Measurements from ENCODE around the gene DOCK4. TPM values are rescaled to one million over a fixed set of nuclear protein-coding genes. Genes with fewer than 3 reads are reported as not detected.

Gene DOCK4
- total RNA-seq, 1 donor from 2014 or later, result 32.2 TPM

DNA sequence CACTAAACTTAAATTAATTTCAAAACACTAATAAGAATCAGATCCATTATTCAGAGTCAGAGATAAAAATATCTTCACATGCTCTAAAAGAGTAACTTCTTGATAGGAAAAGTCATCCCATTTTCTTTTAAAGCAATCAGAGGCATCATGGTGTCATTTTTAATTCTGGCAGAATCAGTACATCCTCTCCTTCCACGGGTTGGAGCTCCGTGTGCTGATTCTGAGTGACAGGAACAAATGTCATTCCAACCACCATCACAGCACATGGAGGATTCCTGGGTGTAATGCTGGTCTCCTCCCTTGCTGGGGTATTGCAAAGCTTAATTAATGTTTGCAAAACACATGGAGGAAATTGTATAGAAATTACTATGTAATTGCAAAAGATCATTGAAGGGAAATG lies 529.4 kb downstream of the DOCK4 start:
- TF ChIP-seq EZH2 (IDR thresholded peaks at IDR 0.05; ENCODE audit: insufficient read depth, low read length), result no peak
- TF ChIP-seq, protein P1, sequence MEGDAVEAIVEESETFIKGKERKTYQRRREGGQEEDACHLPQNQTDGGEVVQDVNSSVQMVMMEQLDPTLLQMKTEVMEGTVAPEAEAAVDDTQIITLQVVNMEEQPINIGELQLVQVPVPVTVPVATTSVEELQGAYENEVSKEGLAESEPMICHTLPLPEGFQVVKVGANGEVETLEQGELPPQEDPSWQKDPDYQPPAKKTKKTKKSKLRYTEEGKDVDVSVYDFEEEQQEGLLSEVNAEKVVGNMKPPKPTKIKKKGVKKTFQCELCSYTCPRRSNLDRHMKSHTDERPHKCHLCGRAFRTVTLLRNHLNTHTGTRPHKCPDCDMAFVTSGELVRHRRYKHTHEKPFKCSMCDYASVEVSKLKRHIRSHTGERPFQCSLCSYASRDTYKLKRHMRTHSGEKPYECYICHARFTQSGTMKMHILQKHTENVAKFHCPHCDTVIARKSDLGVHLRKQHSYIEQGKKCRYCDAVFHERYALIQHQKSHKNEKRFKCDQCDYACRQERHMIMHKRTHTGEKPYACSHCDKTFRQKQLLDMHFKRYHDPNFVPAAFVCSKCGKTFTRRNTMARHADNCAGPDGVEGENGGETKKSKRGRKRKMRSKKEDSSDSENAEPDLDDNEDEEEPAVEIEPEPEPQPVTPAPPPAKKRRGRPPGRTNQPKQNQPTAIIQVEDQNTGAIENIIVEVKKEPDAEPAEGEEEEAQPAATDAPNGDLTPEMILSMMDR (IDR thresholded peaks at IDR 0.05; ENCODE audit: insufficient read depth, low read depth, low read length), result no peak
- H3K79me2 ChIP-seq (ENCODE audit: insufficient read depth, low read length), result no peaks in the 10 kb centered on the region
- DNase-seq (ENCODE audit: low read depth) (no peak), FAIRE-seq (no peak)
- Mint-ChIP-seq H3K9me3 (ENCODE audit: unreplicated experiment) (no peaks in the 10 kb centered on the region), H3K36me3 (ENCODE audit: low read depth, unreplicated experiment) (no peaks in the 10 kb centered on the region), H3K4me1 (ENCODE audit: low read depth, unreplicated experiment) (no peaks in the 10 kb centered on the region), H3K27ac (ENCODE audit: unreplicated experiment) (no peak overlapping the region), H3K4me3 (ENCODE audit: unreplicated experiment) (no peak overlapping the region), H3K27me3 (ENCODE audit: low read depth, unreplicated experiment) (peaks cover 2% of the 10 kb centered on the region)
- no peaks in the 10 kb centered on the region for H4K20me1 ChIP-seq (ENCODE audit: insufficient read depth, low read length)
- no peak overlapping the region for H3K27ac ChIP-seq (ENCODE audit: low read depth, low read length)
- no peaks in the 10 kb centered on the region for H3K9me3 ChIP-seq (ENCODE audit: insufficient read depth, low read depth, low read length)
- no peaks in the 10 kb centered on the region for H3K4me1 ChIP-seq (ENCODE audit: insufficient read depth, low read length)
- no peak overlapping the region for H3K4me2 ChIP-seq (ENCODE audit: low read length)
- H3K36me3 ChIP-seq (ENCODE audit: insufficient read depth, low read length), result no peaks in the 10 kb centered on the region
- no peaks in the 10 kb centered on the region for H3K27me3 ChIP-seq (ENCODE audit: insufficient read depth, low read length)
- H2AFZ ChIP-seq (ENCODE audit: low read depth, low read length), result no peak overlapping the region
- no peak overlapping the region for H3K4me3 ChIP-seq (ENCODE audit: insufficient read depth, low read depth, low read length)
- H3K9ac ChIP-seq (ENCODE audit: low read length), result no peak overlapping the region

Other genes starting within 250 kb of the DOCK4 start
- 22.9 and 23.0 TPM in 2 replicates for gene ZNF277, start 296 bp upstream of the DOCK4 start, total RNA-seq
- 101 TPM in 2 replicates for gene IFRD1, start 244.1 kb upstream of the DOCK4 start, total RNA-seq